NCI-H2196 (cell line): ENCODE data around the gene GRB14.
A peak's percentile ranks its signal among the peaks of the same experiment; 100 is the strongest.

Source experiments
- DNase-seq: peaks from one replicate; lab custom pipeline; 2025; ENCODE audit not compliant: unreplicated experiment; lab: John Stamatoyannopoulos, UW

Gene GRB14

GRCh38 chr2:164617466-164617865 is 3.8 kb downstream of the GRB14 start:
- DNase-seq = no peak

GRCh38 chr2:164613321-164613982 is 7.8 kb downstream of the GRB14 start:
- DNase-seq = no peak

GRCh38 chr2:164609790-164610189 is 11.5 kb downstream of the GRB14 start:
- no peak for DNase-seq

- DNase-seq = no peak
Measured at GRCh38 chr2:164606557-164606956, 14.7 kb downstream of the GRB14 start.

GRCh38 chr2:164605295-164605694 is 16.0 kb downstream of the GRB14 start:
- DNase-seq = no peak

GRCh38 chr2:164600763-164601162 is 20.5 kb downstream of the GRB14 start:
- DNase-seq = no peak

- peak; percentile 49 for DNase-seq
Measured at GRCh38 chr2:164599954-164600589, 21.2 kb downstream of the GRB14 start.

GRCh38 chr2:164597983-164598382 is 23.3 kb downstream of the GRB14 start:
- DNase-seq = no peak

- DNase-seq = no peak
Measured at GRCh38 chr2:164595031-164595430, 26.3 kb downstream of the GRB14 start.

- no peak for DNase-seq
Measured at GRCh38 chr2:164593959-164594358, 27.3 kb downstream of the GRB14 start.

GRCh38 chr2:164593541-164593940 is 27.7 kb downstream of the GRB14 start:
- no peak for DNase-seq

- no peak for DNase-seq
Measured at GRCh38 chr2:164589522-164589921, 31.8 kb downstream of the GRB14 start.

GRCh38 chr2:164581050-164581449 is 40.2 kb downstream of the GRB14 start:
- DNase-seq = no peak

GRCh38 chr2:164574931-164575330 is 46.4 kb downstream of the GRB14 start:
- no peak for DNase-seq

GRCh38 chr2:164570475-164570874 is 50.8 kb downstream of the GRB14 start:
- DNase-seq = no peak

- DNase-seq = no peak
Measured at GRCh38 chr2:164569378-164569777, 51.9 kb downstream of the GRB14 start.

GRCh38 chr2:164568317-164568716 is 53.0 kb downstream of the GRB14 start:
- no peak for DNase-seq

- DNase-seq = no peak
Measured at GRCh38 chr2:164567335-164567989, 53.8 kb downstream of the GRB14 start.

GRCh38 chr2:164565359-164565758 is 55.9 kb downstream of the GRB14 start:
- no peak for DNase-seq

GRCh38 chr2:164562666-164563065 is 58.6 kb downstream of the GRB14 start:
- DNase-seq = no peak

GRCh38 chr2:164561991-164562390 is 59.3 kb downstream of the GRB14 start:
- no peak for DNase-seq

- no peak for DNase-seq
Measured at GRCh38 chr2:164561416-164561815, 59.9 kb downstream of the GRB14 start.
